Activated naive CD8-positive, alpha-beta T cell treated with anti-CD3 and anti-CD28 coated beads, Interleukin-2, amount 50 U/mL, for 24 hours (primary cell): ENCODE data around the gene SPATA3.

ENCODE experiments used
- ATAC-seq: fragments of 150-1000 bp; cut with Tn5 transposase; one replicate; pipeline ENCODE4 v1.10.0; 2021
- DNase-seq: peaks from one replicate; pipeline ENCODE4 v3.0.0; 2021
- H3K27ac Mint-ChIP-seq: one replicate; pipeline ENCODE4 v1.8.0; 2021; ENCODE audit warnings: mild to moderate bottlenecking, mixed read lengths
- H3K27me3 Mint-ChIP-seq: one replicate; pipeline ENCODE4 v1.8.0; 2021; ENCODE audit warnings: mixed read lengths
- H3K36me3 Mint-ChIP-seq: one replicate; pipeline ENCODE4 v1.8.0; 2021; ENCODE audit warnings: low read depth, mixed read lengths
- H3K4me1 Mint-ChIP-seq: one replicate; pipeline ENCODE4 v1.8.0; 2021; ENCODE audit warnings: mixed read lengths
- H3K4me3 Mint-ChIP-seq: one replicate; pipeline ENCODE4 v1.8.0; 2021; ENCODE audit warnings: mild to moderate bottlenecking, moderate library complexity, mixed read lengths
- H3K9me3 Mint-ChIP-seq: one replicate; pipeline ENCODE4 v1.8.0; 2021; ENCODE audit warnings: mixed read lengths

The SPATA3 gene

DNA sequence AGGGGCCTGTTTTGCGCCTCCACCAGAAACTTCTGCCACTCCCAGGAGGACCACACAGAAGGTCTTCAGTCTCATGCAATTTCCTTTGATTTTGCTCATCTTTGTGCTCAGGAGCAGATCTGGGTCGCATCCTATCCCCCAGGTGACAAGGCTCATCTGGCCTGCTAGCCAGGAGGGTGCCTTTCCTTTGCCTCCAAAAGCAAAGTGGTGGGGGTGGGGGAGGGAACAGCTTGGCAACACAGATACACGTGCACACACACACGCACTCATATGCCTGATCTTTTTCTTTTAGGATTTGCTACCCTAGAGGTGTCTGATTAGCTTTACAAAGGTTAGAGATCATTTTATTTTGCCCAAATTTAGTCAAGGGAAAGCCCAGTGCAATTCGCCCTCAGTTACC is 13.8 kb upstream of the SPATA3 start:
- Mint-ChIP-seq H3K4me3 (peak overlapping the region; percentile 65), H3K4me1 (peaks cover 87% of the 10 kb centered on the region), H3K27me3 (peaks cover 4% of the 10 kb centered on the region), H3K9me3 (no peaks in the 10 kb centered on the region), H3K36me3 (peaks cover 2% of the 10 kb centered on the region), H3K27ac (peak overlapping the region; percentile 60)
- DNase-seq = no peak
- ATAC-seq = no peak

DNA sequence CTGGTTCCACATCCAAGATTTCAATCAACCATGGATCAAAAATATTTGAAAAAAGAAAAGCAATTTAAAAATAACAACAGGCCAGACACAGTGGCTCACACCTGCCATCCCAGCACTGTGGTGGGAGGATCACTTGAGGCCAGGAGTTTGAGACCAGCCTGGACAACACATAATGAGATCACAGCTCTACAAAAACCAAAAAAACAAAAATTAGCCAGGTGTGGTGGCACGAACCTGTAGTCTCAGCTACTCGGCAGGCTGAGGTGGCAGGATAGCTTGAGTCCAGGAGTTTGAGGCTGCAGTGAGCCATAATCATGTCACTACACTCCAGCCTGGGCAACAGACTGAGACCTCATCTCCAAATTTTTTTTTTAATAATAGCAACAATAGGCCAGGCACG is 13.4 kb upstream of the SPATA3 start:
- H3K36me3 Mint-ChIP-seq = peaks cover 2% of the 10 kb centered on the region
- peaks cover 85% of the 10 kb centered on the region for H3K4me1 Mint-ChIP-seq
- H3K27ac Mint-ChIP-seq = peak overlapping the region; percentile 60
- H3K9me3 Mint-ChIP-seq = no peaks in the 10 kb centered on the region
- H3K4me3 Mint-ChIP-seq = peak overlapping the region; percentile 65
- H3K27me3 Mint-ChIP-seq = peaks cover 4% of the 10 kb centered on the region
- no peak for DNase-seq
- no peak for ATAC-seq

DNA sequence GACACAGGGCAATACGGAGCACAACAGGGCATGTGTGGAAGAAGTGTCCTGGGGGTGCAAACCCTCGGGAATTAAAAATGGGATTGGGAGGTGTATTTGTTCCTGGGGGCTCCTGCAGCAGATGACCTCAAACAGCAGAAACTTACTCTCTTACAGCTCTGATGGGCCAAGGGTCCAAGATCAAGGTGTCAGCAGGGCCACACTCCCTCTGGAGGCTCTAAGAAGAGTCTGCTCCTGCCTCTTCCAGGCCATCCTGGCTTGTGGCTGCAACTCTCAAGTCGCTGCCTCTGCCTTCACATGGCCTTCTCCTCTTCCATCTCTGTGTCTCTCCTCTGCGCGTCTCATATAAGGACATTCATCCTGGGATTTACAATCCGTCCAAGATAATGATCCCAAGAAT is 12.4 kb upstream of the SPATA3 start:
- Mint-ChIP-seq H3K4me3 (no peak overlapping the region), H3K4me1 (peaks cover 78% of the 10 kb centered on the region), H3K27ac (no peak overlapping the region), H3K27me3 (peaks cover 4% of the 10 kb centered on the region), H3K36me3 (peaks cover 2% of the 10 kb centered on the region), H3K9me3 (no peaks in the 10 kb centered on the region)
- no peak for DNase-seq
- no peak for ATAC-seq

DNA sequence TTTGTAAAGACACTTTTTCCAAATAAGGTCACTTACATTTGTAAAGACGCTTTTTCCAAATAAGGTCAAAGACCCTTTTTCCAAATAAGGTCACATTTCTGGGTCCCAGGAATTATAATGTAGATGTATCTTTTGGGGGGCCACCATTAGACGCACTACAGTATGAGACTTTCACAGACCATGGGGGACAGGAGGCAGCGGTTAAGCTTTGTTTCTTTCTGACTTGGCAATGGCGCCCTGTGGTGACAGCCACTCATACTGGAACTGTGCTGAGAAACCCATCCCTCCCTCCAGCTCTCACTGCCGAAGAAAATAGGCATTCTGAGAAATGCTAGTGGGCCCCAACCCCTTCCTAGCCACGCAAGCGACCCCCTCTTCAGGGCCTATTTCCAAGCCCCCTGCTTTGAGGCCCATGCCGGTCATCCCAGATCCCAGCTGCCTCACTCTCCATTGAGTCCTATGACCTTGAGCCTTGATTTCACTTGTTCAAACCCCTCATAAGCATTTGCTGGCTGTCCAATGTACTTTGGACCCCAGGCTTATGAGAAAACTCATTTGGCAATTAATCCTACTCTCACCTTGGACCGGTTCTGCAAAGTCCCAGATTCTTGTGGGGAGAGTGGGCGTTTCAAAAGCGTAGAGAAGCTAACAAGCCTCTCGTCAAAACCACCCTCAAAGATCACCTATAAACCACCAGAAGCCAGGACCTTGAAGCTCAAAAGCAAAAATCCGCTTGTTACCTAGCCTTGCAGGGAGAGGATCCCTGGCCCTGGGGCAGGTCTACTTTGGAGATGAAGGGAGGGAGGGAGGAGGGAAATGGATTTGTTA is 11.3 kb upstream of the SPATA3 start:
- ATAC-seq (peak; percentile 88), DNase-seq (peak; percentile 73)
- peak overlapping the region; percentile 72 for H3K27ac Mint-ChIP-seq
- peaks cover 5% of the 10 kb centered on the region for H3K27me3 Mint-ChIP-seq
- peaks cover 68% of the 10 kb centered on the region for H3K4me1 Mint-ChIP-seq
- peaks cover 2% of the 10 kb centered on the region for H3K36me3 Mint-ChIP-seq
- peak overlapping the region; percentile 41 for H3K4me3 Mint-ChIP-seq
- H3K9me3 Mint-ChIP-seq = no peaks in the 10 kb centered on the region

DNA sequence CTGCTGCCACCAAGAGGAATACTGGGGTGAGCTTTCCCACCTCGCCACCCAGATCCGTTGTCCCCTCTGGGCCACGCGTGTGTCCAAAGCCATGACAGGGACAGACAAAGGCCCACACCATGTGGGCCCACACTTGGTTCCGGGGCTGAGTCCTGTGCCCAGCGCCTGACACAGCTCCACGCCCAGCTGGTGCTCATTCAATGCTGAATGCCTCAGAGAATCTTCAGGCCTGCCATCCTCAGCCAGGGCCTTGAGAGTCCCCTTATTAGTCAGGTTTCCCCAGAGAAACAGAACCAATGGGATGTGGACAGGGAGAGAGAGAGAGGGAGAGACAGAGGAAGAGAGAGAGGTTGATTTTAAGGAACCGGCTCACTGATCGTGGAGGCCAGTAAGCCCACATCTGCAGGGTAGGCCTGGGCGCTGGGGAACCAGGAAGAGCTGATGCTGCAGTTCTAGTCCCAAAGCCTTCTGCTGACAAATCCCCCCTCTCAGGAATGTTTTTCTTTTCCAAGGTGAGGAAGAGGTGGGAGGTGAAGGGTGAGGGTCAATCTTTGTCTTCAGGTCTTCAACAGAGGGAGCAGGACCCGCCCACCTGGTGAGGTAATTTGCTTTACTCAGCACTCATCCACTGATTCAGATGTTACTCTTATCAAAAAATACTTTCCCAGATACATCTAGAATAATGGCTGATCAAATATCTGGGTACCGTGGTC is 10.2 kb upstream of the SPATA3 start:
- Mint-ChIP-seq H3K4me3 (peak overlapping the region; percentile 43), H3K9me3 (no peaks in the 10 kb centered on the region), H3K27ac (peak overlapping the region; percentile 17), H3K27me3 (peaks cover 9% of the 10 kb centered on the region), H3K36me3 (peaks cover 2% of the 10 kb centered on the region), H3K4me1 (peaks cover 60% of the 10 kb centered on the region)
- ATAC-seq = no peak
- DNase-seq = no peak

DNA sequence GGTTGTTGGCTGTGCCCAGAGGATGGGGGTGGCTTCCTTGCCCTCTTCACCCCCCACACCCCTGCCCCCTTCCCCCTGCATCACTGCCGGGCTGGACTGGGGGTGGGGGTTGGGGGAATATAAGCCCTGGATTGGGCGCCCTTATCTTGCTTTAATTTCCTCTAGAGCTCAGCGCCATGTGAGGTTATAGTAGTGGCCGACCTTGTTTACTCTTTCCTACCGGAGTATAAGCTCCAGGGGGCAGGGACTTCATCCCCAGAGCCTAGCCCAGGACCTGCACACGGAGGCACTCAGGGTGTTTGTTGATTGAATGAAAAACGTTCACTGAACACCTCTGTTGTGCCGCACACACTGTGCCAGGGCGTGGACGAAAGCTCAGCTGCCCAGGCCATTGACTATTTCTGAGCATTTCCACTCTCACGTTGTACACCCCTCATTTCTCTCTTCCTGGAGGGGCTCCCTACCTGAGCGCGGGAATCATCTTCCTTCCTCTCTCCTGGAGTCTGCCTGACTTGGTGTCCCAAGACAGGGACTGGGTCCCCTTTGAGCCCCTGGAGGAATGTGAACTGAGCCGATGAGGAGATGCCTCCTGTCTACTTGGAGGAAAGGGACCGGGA is 9.3 kb upstream of the SPATA3 start:
- DNase-seq = no peak
- no peaks in the 10 kb centered on the region for H3K9me3 Mint-ChIP-seq
- peak overlapping the region; percentile 63 for H3K4me3 Mint-ChIP-seq
- peaks cover 14% of the 10 kb centered on the region for H3K27me3 Mint-ChIP-seq
- no peak for ATAC-seq
- peak overlapping the region; percentile 59 for H3K27ac Mint-ChIP-seq
- peaks cover 2% of the 10 kb centered on the region for H3K36me3 Mint-ChIP-seq
- peaks cover 51% of the 10 kb centered on the region for H3K4me1 Mint-ChIP-seq

DNA sequence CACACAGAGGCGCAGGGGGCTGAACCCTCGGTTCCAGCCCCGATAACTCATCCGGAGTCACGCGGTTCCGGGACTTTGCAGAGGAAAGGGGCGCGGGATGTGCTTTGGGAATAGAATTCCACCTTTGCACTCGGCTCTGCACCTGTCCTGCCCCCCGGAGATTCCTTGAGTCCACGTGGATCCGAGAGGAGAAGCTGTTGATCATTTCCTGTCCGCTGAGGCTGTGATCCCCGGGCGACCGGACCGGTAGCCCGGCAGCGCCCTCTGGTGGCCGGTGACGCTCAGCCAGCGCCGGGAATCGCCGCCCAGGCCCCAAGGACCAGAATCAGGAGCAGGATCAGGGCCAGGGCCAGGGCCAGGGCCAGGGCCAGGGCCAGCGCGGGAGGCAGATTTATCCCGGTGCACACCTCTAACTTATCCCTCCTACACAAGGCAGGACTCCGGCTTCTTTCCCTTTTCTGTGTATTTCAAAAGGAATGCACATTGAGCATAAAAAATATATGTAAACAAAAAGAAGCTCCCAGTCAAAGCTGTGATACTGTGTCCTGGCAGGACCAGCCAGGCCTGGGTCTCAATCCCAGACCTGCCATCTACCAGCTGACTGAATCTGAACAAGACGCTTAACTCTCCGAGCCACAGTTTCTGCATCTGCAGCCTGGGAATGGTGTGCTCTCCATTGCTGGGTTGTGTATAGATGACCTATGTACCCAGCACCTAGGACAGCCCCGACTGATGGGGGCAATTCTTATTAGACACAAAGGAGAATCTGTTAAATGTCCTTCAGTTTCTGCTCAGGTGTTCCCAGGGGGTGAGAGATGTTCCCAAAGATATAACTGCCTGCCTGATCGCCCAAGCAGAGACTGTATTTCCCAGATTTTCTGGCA is 8.5 kb upstream of the SPATA3 start:
- Mint-ChIP-seq H3K27me3 (peaks cover 22% of the 10 kb centered on the region), H3K9me3 (no peaks in the 10 kb centered on the region), H3K36me3 (peaks cover 2% of the 10 kb centered on the region), H3K4me3 (peak overlapping the region; percentile 63), H3K4me1 (peaks cover 43% of the 10 kb centered on the region), H3K27ac (peak overlapping the region; percentile 59)
- ATAC-seq = peak; percentile 31
- DNase-seq = peak; percentile 89

DNA sequence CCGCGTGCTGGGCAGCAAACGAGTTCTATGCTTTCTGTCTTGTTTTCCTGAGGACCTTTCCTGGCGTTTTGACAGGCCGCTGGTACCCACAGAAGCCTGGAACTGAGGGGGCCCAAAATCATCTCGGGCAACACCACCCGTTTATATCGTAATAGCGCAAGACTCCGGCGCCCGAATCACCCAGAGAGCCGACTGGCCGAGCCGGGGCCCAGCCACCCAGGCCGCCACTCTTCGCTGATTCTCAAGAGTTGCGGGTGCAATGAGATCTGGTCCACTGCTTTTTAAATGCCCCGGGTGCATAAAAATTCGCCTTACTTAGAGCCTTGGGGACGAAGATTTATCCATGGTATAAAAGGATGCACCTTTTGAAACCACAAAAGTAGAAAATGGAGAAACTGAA is 6.2 kb upstream of the SPATA3 start:
- H3K36me3 Mint-ChIP-seq = no peaks in the 10 kb centered on the region
- peaks cover 24% of the 10 kb centered on the region for H3K4me1 Mint-ChIP-seq
- DNase-seq (no peak), ATAC-seq (no peak)
- H3K4me3 Mint-ChIP-seq = no peak overlapping the region
- H3K27me3 Mint-ChIP-seq = peaks cover 31% of the 10 kb centered on the region
- H3K27ac Mint-ChIP-seq = no peak overlapping the region
- H3K9me3 Mint-ChIP-seq = no peaks in the 10 kb centered on the region

DNA sequence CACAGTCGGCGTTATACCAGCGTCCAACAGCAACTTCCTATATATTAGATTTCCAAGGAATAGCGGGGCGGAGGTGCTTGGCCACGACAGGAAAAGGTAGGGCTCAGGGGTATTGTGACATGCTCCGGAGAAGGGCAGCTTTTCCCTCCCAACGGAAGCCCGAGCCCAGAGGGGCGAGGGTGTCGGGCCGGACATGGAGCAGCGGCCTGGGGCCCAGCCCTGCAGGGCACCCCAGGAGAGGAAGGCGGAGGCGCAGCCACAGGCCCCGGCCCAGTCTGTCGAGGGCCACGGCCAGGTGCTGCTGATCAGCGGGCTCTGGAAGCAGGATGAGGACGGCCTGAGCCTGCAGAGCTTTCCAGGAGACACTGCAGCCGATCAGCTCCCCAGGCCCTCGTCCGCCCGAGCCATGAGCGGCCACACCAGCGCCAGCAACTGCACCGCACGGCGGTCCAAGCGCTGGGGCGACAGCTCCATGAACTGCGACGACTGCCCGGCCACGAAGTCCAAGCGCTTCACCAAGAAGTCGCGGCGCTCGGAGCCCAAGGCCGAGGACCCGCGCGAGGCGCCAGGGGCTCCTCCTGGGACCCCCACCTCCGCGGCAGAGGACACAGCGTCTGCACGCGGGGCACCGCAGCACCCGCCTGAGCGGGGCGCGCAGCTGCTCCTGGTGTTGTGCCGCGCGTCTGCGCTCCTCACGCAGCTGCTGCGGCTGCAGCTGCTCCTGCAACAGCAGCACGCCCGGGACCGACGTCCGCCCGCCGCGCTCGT is 5.6 kb upstream of the SPATA3 start:
- Mint-ChIP-seq H3K4me3 (no peak overlapping the region), H3K27me3 (peaks cover 34% of the 10 kb centered on the region), H3K4me1 (peaks cover 18% of the 10 kb centered on the region), H3K36me3 (no peaks in the 10 kb centered on the region), H3K27ac (no peak overlapping the region), H3K9me3 (no peaks in the 10 kb centered on the region)
- ATAC-seq = no peak
- no peak for DNase-seq

DNA sequence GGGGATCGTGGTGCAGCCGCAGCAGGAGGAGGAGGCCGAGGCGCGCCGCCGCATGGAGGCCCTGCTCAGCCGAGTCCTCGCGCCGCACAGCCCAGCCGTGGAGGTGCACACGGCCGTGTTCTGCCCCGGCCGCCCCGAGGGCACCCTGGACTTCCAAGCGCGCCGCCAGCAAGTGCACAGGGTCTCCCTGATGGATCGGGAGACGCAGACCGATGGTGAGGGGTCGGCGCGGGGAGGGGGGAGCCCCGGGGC is 5.1 kb upstream of the SPATA3 start:
- peaks cover 36% of the 10 kb centered on the region for H3K27me3 Mint-ChIP-seq
- H3K9me3 Mint-ChIP-seq = no peaks in the 10 kb centered on the region
- no peak for ATAC-seq
- no peaks in the 10 kb centered on the region for H3K36me3 Mint-ChIP-seq
- no peak overlapping the region for H3K27ac Mint-ChIP-seq
- H3K4me3 Mint-ChIP-seq = no peak overlapping the region
- no peak for DNase-seq
- peaks cover 13% of the 10 kb centered on the region for H3K4me1 Mint-ChIP-seq

DNA sequence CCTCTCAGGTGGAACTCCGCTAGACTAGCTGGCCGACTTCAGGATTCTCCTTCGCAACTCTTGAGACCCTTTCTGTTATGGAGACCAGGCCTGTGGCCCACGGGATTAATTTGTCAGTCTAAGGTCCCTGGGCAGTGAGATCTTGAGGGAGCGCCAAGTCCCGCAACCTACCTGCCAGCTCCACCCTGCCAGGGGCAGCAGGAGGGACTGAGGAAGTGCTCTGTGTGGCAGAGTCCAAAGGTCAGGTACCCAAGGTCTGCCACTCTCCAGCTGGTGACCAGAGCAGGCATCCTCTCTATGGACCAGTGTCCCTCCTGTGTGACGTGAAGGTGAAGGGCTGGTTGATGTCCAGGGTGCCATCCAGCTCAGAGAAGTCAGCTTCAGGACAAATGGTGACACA is 4.3 kb upstream of the SPATA3 start:
- peaks cover 7% of the 10 kb centered on the region for H3K4me1 Mint-ChIP-seq
- no peak overlapping the region for H3K27ac Mint-ChIP-seq
- H3K27me3 Mint-ChIP-seq = peaks cover 43% of the 10 kb centered on the region
- DNase-seq (no peak), ATAC-seq (no peak)
- peaks cover under 1% of the 10 kb centered on the region for H3K9me3 Mint-ChIP-seq
- H3K36me3 Mint-ChIP-seq = no peaks in the 10 kb centered on the region
- no peak overlapping the region for H3K4me3 Mint-ChIP-seq

DNA sequence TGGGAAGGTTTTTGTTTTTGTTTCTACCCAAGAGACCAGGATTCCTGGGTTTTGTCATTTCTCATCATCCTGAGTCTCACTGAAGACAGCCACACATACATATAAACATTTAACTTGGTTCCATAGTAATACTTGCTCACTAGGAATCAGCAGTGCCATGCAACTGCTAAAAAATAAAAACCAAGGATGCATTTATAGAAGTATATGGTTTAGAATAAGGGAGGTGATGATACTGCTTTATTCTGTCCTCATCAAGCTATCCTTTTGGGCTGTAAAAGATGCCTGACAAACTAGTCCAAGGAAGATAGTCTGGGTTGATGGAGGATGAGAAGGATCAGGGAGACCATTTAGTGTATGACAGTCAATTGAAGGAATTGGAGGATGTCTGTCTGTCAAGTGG is 740 bp downstream of the SPATA3 start:
- no peaks in the 10 kb centered on the region for H3K4me1 Mint-ChIP-seq
- no peak overlapping the region for H3K27ac Mint-ChIP-seq
- peaks cover 8% of the 10 kb centered on the region for H3K9me3 Mint-ChIP-seq
- H3K4me3 Mint-ChIP-seq = no peak overlapping the region
- no peak for ATAC-seq
- no peaks in the 10 kb centered on the region for H3K36me3 Mint-ChIP-seq
- no peak for DNase-seq
- peaks cover 64% of the 10 kb centered on the region for H3K27me3 Mint-ChIP-seq

DNA sequence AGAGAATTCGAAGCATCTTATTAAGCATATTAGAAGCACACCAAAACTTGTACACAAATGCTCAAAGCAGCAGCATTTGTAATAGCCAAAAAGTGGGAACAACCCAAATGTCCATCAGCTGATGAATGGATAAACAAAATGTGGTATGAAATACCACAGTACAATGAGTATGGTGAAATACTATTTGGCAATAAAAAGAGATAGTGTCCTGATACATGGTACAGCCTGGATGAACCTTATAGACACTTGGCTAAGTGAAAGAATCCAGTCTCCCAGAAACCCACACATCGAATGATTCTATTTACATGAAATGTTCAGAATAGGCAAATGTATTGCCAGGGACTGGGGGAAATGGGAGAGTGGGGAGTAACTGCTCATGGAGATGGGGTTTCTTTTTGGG is 3.0 kb downstream of the SPATA3 start:
- H3K36me3 Mint-ChIP-seq = no peaks in the 10 kb centered on the region

DNA sequence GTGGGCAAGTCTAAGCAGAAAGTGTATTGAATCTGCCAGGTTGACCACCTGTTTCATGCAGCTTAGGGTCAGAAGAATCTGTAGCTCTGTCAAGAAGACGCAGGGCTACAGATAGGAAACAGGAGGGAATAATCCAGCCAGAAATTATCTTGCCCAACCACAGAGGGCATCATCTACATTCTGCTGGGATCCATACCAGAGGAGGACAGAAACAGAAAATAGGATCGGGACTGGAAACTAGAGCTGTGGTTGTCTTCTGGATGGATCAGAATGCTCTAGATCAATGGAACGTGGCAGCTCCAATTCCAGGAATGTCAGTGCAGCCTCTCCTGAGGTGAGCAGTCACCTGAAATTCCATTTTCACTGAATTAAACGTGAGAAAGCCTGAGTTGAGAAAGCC is 3.6 kb downstream of the SPATA3 start:
- DNase-seq (no peak), ATAC-seq (no peak)
- Mint-ChIP-seq H3K9me3 (peaks cover 12% of the 10 kb centered on the region), H3K27me3 (peaks cover 55% of the 10 kb centered on the region), H3K4me3 (no peak overlapping the region), H3K27ac (no peak overlapping the region), H3K4me1 (no peaks in the 10 kb centered on the region), H3K36me3 (no peaks in the 10 kb centered on the region)

More for the DNA sequence above, 3.0 kb downstream of the SPATA3 start:
- H3K4me1 Mint-ChIP-seq = no peaks in the 10 kb centered on the region
- no peak for ATAC-seq
- no peak overlapping the region for H3K27ac Mint-ChIP-seq
- no peak for DNase-seq
- peaks cover 55% of the 10 kb centered on the region for H3K27me3 Mint-ChIP-seq
- peaks cover 8% of the 10 kb centered on the region for H3K9me3 Mint-ChIP-seq
- H3K4me3 Mint-ChIP-seq = no peak overlapping the region
